IPS-20b (cell line): ENCODE results near the gene POLR2E.

ENCODE experiments used
- H3K27ac ChIP-seq: one replicate; pipeline ENCODE4 v1.5.1; 2013; ENCODE audit warnings: low read length
- H3K27me3 ChIP-seq: 2 replicates; pipeline ENCODE4 v1.6.1; 2013; ENCODE audit warnings: mild to moderate bottlenecking, low read length, inconsistent platforms; ENCODE audit not compliant: insufficient read depth
- H3K36me3 ChIP-seq: 2 replicates; pipeline ENCODE4 v1.6.1; 2013; ENCODE audit warnings: low read depth, mild to moderate bottlenecking, inconsistent platforms, low read length, moderate library complexity; ENCODE audit not compliant: insufficient read depth
- H3K4me1 ChIP-seq: 2 replicates; pipeline ENCODE4 v1.6.1; 2013; ENCODE audit warnings: mild to moderate bottlenecking, control low read depth, inconsistent platforms, low read length, moderate library complexity; ENCODE audit not compliant: insufficient read depth
- H3K4me3 ChIP-seq: 2 replicates; pipeline ENCODE4 v1.5.1; 2013; ENCODE audit warnings: mild to moderate bottlenecking, low read length, inconsistent platforms
- H3K9ac ChIP-seq: 2 replicates; pipeline ENCODE4 v1.6.1; 2013; ENCODE audit warnings: low read depth, mild to moderate bottlenecking, inconsistent platforms, low read length, moderate library complexity
- H3K9me3 ChIP-seq: 2 replicates; pipeline ENCODE4 v1.6.1; 2013; ENCODE audit warnings: mild to moderate bottlenecking, low read depth, low read length, inconsistent platforms; ENCODE audit not compliant: insufficient read depth

Gene POLR2E

GRCh38 chr19:1094978-1095701 lies at the start of gene POLR2E:
POLR2E (minus strand) TSS chr19:1095375; CDS start chr19:1095315, 60 bp downstream.
- no peaks in the 10 kb centered on the region for H3K4me1 ChIP-seq
- H3K9ac ChIP-seq, result peak within 1 kb of the TSS; percentile 87
- peaks cover 30% of the 10 kb centered on the region for H3K36me3 ChIP-seq
- no peaks in the 10 kb centered on the region for H3K9me3 ChIP-seq
- H3K27ac ChIP-seq, result no peak within 1 kb of the TSS
- no peaks in the 10 kb centered on the region for H3K27me3 ChIP-seq
- H3K4me3 ChIP-seq, result peak within 1 kb of the TSS; percentile 92

GRCh38 chr19:1144741-1145140 lies 49.6 kb upstream of the POLR2E start:
- Histone ChIP-seq H3K4me3 (no peak overlapping the region), H3K9ac (no peak overlapping the region), H3K27me3 (no peaks in the 10 kb centered on the region), H3K27ac (no peak overlapping the region), H3K9me3 (no peaks in the 10 kb centered on the region), H3K4me1 (no peaks in the 10 kb centered on the region), H3K36me3 (0 out of 2 replicates have a peak, but pooled peaks cover 9% of the 10 kb centered on the region)

GRCh38 chr19:1143828-1144399 lies 48.7 kb upstream of the POLR2E start:
- no peaks in the 10 kb centered on the region for H3K4me1 ChIP-seq
- no peaks in the 10 kb centered on the region for H3K9me3 ChIP-seq
- no peak overlapping the region for H3K4me3 ChIP-seq
- no peak overlapping the region for H3K9ac ChIP-seq
- H3K27ac ChIP-seq, result no peak overlapping the region
- 0 out of 2 replicates have a peak, but pooled peaks cover 9% of the 10 kb centered on the region for H3K36me3 ChIP-seq
- H3K27me3 ChIP-seq, result no peaks in the 10 kb centered on the region

GRCh38 chr19:1141944-1142343 lies 46.8 kb upstream of the POLR2E start:
- Histone ChIP-seq H3K36me3 (0 out of 2 replicates have a peak, but pooled peaks cover 9% of the 10 kb centered on the region), H3K27ac (no peak overlapping the region), H3K9me3 (no peaks in the 10 kb centered on the region), H3K9ac (no peak overlapping the region), H3K27me3 (no peaks in the 10 kb centered on the region), H3K4me1 (no peaks in the 10 kb centered on the region), H3K4me3 (no peak overlapping the region)

GRCh38 chr19:1140272-1141027 lies 45.3 kb upstream of the POLR2E start:
- Histone ChIP-seq H3K9me3 (no peaks in the 10 kb centered on the region), H3K27me3 (no peaks in the 10 kb centered on the region), H3K9ac (no peak overlapping the region), H3K4me1 (no peaks in the 10 kb centered on the region; the same call in 1 of the 2 replicates), H3K36me3 (0 out of 2 replicates have a peak, but pooled peaks cover 9% of the 10 kb centered on the region), H3K27ac (no peak overlapping the region), H3K4me3 (no peak overlapping the region)

GRCh38 chr19:1139126-1139525 lies 44.0 kb upstream of the POLR2E start:
- Histone ChIP-seq H3K4me1 (no peaks in the 10 kb centered on the region; the same call in 1 of the 2 replicates), H3K4me3 (no peak overlapping the region), H3K9me3 (no peaks in the 10 kb centered on the region), H3K9ac (no peak overlapping the region), H3K27ac (no peak overlapping the region), H3K36me3 (0 out of 2 replicates have a peak, but pooled peaks cover 9% of the 10 kb centered on the region), H3K27me3 (no peaks in the 10 kb centered on the region)

GRCh38 chr19:1138121-1138520 lies 42.9 kb upstream of the POLR2E start:
- no peak overlapping the region for H3K27ac ChIP-seq
- H3K9ac ChIP-seq, result no peak overlapping the region
- H3K36me3 ChIP-seq, result 0 out of 2 replicates have a peak, but pooled peaks cover 3% of the 10 kb centered on the region

GRCh38 chr19:1136621-1137317 lies 41.6 kb upstream of the POLR2E start:
- Histone ChIP-seq H3K4me1 (no peaks in the 10 kb centered on the region; the same call in 1 of the 2 replicates), H3K27me3 (no peaks in the 10 kb centered on the region), H3K36me3 (no peaks in the 10 kb centered on the region), H3K4me3 (no peak overlapping the region), H3K9me3 (no peaks in the 10 kb centered on the region), H3K9ac (no peak overlapping the region), H3K27ac (no peak overlapping the region)

More at GRCh38 chr19:1138121-1138520, 42.9 kb upstream of the POLR2E start:
- H3K9me3 ChIP-seq, result no peaks in the 10 kb centered on the region
- H3K4me1 ChIP-seq, result no peaks in the 10 kb centered on the region; the same call in 1 of the 2 replicates
- H3K4me3 ChIP-seq, result no peak overlapping the region
- no peaks in the 10 kb centered on the region for H3K27me3 ChIP-seq

- Histone ChIP-seq H3K9ac (no peak overlapping the region), H3K4me1 (no peaks in the 10 kb centered on the region; the same call in 1 of the 2 replicates), H3K9me3 (no peaks in the 10 kb centered on the region), H3K27me3 (no peaks in the 10 kb centered on the region), H3K36me3 (no peaks in the 10 kb centered on the region), H3K27ac (no peak overlapping the region), H3K4me3 (no peak overlapping the region)
Measured at GRCh38 chr19:1136201-1136600, 41.0 kb upstream of the POLR2E start.

- H3K27me3 ChIP-seq, result no peaks in the 10 kb centered on the region
- H3K9me3 ChIP-seq, result no peaks in the 10 kb centered on the region
- H3K9ac ChIP-seq, result no peak overlapping the region
- H3K4me1 ChIP-seq, result no peaks in the 10 kb centered on the region; the same call in 1 of the 2 replicates
- no peak overlapping the region for H3K4me3 ChIP-seq
- no peak overlapping the region for H3K27ac ChIP-seq
- no peaks in the 10 kb centered on the region for H3K36me3 ChIP-seq
Measured at GRCh38 chr19:1135454-1135853, 40.3 kb upstream of the POLR2E start.

GRCh38 chr19:1134431-1134830 lies 39.3 kb upstream of the POLR2E start:
- Histone ChIP-seq H3K27ac (no peak overlapping the region), H3K36me3 (no peaks in the 10 kb centered on the region), H3K9me3 (no peaks in the 10 kb centered on the region), H3K4me1 (no peaks in the 10 kb centered on the region; the same call in 1 of the 2 replicates), H3K4me3 (no peak overlapping the region), H3K9ac (no peak overlapping the region), H3K27me3 (no peaks in the 10 kb centered on the region)
